K562 (cell line): ENCODE results near the gene SMIM10L1. TPM values are rescaled to one million over a fixed set of nuclear protein-coding genes. Genes with fewer than 3 reads are reported as not detected.

Source experiments
- AFF4 ChIP-seq: sonication (generic); formaldehyde crosslinking; IDR thresholded peaks from 2 replicates; pipeline ENCODE4 v1.8.0; 2023; ENCODE audit warnings: mild to moderate bottlenecking, missing genetic modification reagents
- BRD4 ChIP-seq: fragments of 200-600 bp; sonication (generic); IDR thresholded peaks from 2 replicates; pipeline ENCODE4 v1.6.1; 2017; ENCODE audit warnings: inconsistent platforms
- CAMTA2 ChIP-seq: fragments of 250-450 bp; sonication (Bioruptor Pico); conservative IDR thresholded peaks from 2 replicates; pipeline ENCODE4 v1.5.1; 2022
- CHD1 ChIP-seq: fragments of 200-600 bp; sonication (generic); IDR thresholded peaks from one replicate; pipeline ENCODE4 v1.6.1; 2012; ENCODE audit warnings: mild to moderate bottlenecking, moderate library complexity, low read length, inconsistent platforms
- CREB1 ChIP-seq, 2 experiments: sonication (generic) in 1 of 2; formaldehyde crosslinking in 1 of 2; IDR thresholded peaks; 2 replicates each; pipeline versions ENCODE4 v1.6.1 to v1.8.0; 2012 to 2022; ENCODE audit warnings: inconsistent platforms in 1 of 2, mild to moderate bottlenecking in 1 of 2, missing genetic modification reagents in 1 of 2, moderate library complexity in 1 of 2
- CSDE1 ChIP-seq, 2 experiments: fragments of 450-650 bp; IDR thresholded peaks; 2 replicates each; pipeline ENCODE4 v1.6.1; 2016; ENCODE audit warnings: mild to moderate bottlenecking in 1 of 2
- FOXM1 ChIP-seq, 2 experiments: fragments of 450-650 bp in 1 of 2; sonication (generic) in 1 of 2; formaldehyde crosslinking in 1 of 2; IDR thresholded peaks; 2 replicates each; pipeline versions ENCODE4 v1.6.1 to v1.9.0; 2017 to 2022; ENCODE audit warnings: low read depth in 2 of 2, mild to moderate bottlenecking in 2 of 2, missing genetic modification reagents in 1 of 2, moderate library complexity in 1 of 2
- IRF1 ChIP-seq: sonication (generic); formaldehyde crosslinking; IDR thresholded peaks from 2 replicates; pipeline ENCODE4 v1.8.0; 2022; ENCODE audit warnings: missing genetic modification reagents, mild to moderate bottlenecking, borderline replicate concordance
- JUNB ChIP-seq: fragments of 450-650 bp; formaldehyde crosslinking; conservative IDR thresholded peaks from 2 replicates; pipeline ENCODE4 v1.4.0; 2020; ENCODE audit warnings: mild to moderate bottlenecking
- LEF1 ChIP-seq: fragments of 450-650 bp; IDR thresholded peaks from 2 replicates; pipeline ENCODE4 v1.6.1; 2016; ENCODE audit warnings: mild to moderate bottlenecking
- MLLT1 ChIP-seq, 2 experiments: fragments of 450-650 bp; IDR thresholded peaks; 2 replicates each; pipeline ENCODE4 v1.6.1; 2016
- MTA1 ChIP-seq: fragments of 450-650 bp; IDR thresholded peaks from 2 replicates; pipeline ENCODE4 v1.6.1; 2017; ENCODE audit warnings: borderline replicate concordance
- NCOA6 ChIP-seq: fragments of 450-650 bp; IDR thresholded peaks from 2 replicates; pipeline ENCODE4 v1.6.1; 2017; ENCODE audit warnings: mild to moderate bottlenecking
- POLR2A ChIP-seq: fragments of 450-650 bp; conservative IDR thresholded peaks from 2 replicates; pipeline ENCODE4 v1.6.1; 2016
- POLR2AphosphoS5 ChIP-seq: IDR thresholded peaks from 2 replicates; pipeline ENCODE4 v1.6.1; 2011; ENCODE audit warnings: mild to moderate bottlenecking, low read depth, low read length, moderate library complexity; ENCODE audit not compliant: control insufficient read depth, insufficient read depth
- POLR2H ChIP-seq: IDR thresholded peaks from 2 replicates; pipeline ENCODE4 v1.6.1; 2016; ENCODE audit warnings: missing genetic modification characterization, low read depth, mild to moderate bottlenecking, control low read depth, missing compliant biosample characterization, moderate library complexity
- RBM34 ChIP-seq: fragments of 200-400 bp; formaldehyde crosslinking; IDR thresholded peaks from 2 replicates; pipeline ENCODE4 v1.6.1; 2018; ENCODE audit warnings: low read length, borderline replicate concordance; ENCODE audit not compliant: insufficient read depth
- TAF7 ChIP-seq: fragments of 450-650 bp; IDR thresholded peaks from 2 replicates; pipeline ENCODE4 v1.6.1; 2016; ENCODE audit warnings: missing genetic modification characterization, missing compliant biosample characterization
- ZNF184 ChIP-seq: sonication (generic); formaldehyde crosslinking; IDR thresholded peaks from 2 replicates; pipeline ENCODE4 v1.5.0; 2020; ENCODE audit warnings: missing genetic modification reagents
- ZNF41 ChIP-seq: fragments of 250-450 bp; sonication (Bioruptor Pico); conservative IDR thresholded peaks from 2 replicates; pipeline ENCODE4 v1.4.0; 2020; ENCODE audit warnings: mild to moderate bottlenecking
- ZNF512 ChIP-seq: IDR thresholded peaks from 2 replicates; pipeline ENCODE4 v1.6.1; 2016; ENCODE audit warnings: missing genetic modification characterization, missing compliant biosample characterization
- polyA plus RNA-seq, 8 experiments: library from polyadenylated mRNA; depleted of rRNA in 4 of 8; stranded (reverse) in 5 of 8; unstranded in 3 of 8; fragments of >200 nt; fragmentation: Nextera tagmentation in 2 of 8; fragmentation: Illumina TruSeq in 1 of 8; extraction: Ambion mirVana in 2 of 8; extraction: Trizol in 1 of 8; gene quantifications; 2 replicates each; pipeline versions ENCODE4 v1.2.1 to v1.2.3, GENCODE V29; 2011 to 2014; ENCODE audit warnings: inconsistent platforms in 1 of 8, missing spikeins in 1 of 8
- total RNA-seq, 7 experiments: library from RNA; depleted of rRNA in 6 of 7; stranded (reverse); fragments of >200 nt in 6 of 7; fragmentation: Illumina TruSeq in 2 of 7; extraction: Trizol in 2 of 7; gene quantifications; 2 replicates each; pipeline versions ENCODE4 v1.2.1 to v1.2.3, GENCODE V29; 2011 to 2021; ENCODE audit warnings: low replicate concordance in 1 of 7

The SMIM10L1 gene
- total and polyA plus RNA-seq, 9 of the 15 experiments (the other 6 are each of a cell fraction or from before 2014, with no cell fraction given), result 3.0 to 12.1 (median 9.0) TPM

GRCh38 chr12:11171145-11171968 is at the start of gene SMIM10L1 (continued):
- TF ChIP-seq CREB1 (IDR thresholded peaks at IDR 0.05) (no peak), CREB1 (CRISPR knock-in tag; IDR thresholded peaks at IDR 0.05) (no peak), LEF1 (no peak), ZNF512 (tag) (no peak), AFF4 (CRISPR knock-in tag) (peak; percentile 66), ZNF41 (CRISPR knock-in tag) (no peak), MLLT1 (IDR thresholded peaks at IDR 0.05) (no peak), CSDE1 (IDR thresholded peaks at IDR 0.05) (no peak), BRD4 (peak; percentile 59; the same call in 1 of the 2 replicates), TAF7 (tag) (no peak), POLR2A (peak; percentile 91), MTA1 (no peak), CHD1 (peak; percentile 56), NCOA6 (no peak), IRF1 (CRISPR knock-in tag) (no peak), JUNB (CRISPR knock-in tag) (no peak), RBM34 (no peak), CAMTA2 (no peak), ZNF184 (CRISPR knock-in tag) (no peak), POLR2AphosphoS5 (peak; percentile 52; the same call in 1 of the 2 replicates), POLR2H (tag) (peak; percentile 48; the same call in 1 of the 2 replicates), FOXM1 (IDR thresholded peaks at IDR 0.05; ENCODE audit: low read depth) (no peak), FOXM1 (CRISPR knock-in tag; IDR thresholded peaks at IDR 0.05; ENCODE audit: low read depth) (no peak)
